Gastroesophageal sphincter (tissue), 3 donors: ENCODE measurements around the gene LIPN.

Experiments used
- EP300 ChIP-seq: sonication (generic); formaldehyde crosslinking; IDR thresholded peaks from one replicate; pipeline ENCODE4 v1.6.1; 2017; ENCODE audit warnings: antibody characterized with exemption, mild to moderate bottlenecking
- POLR2A ChIP-seq, 2 donors: fragments of 450-650 bp; IDR thresholded peaks; one replicate each; pipeline ENCODE4 v1.6.1; 2017; ENCODE audit warnings: antibody characterized with exemption in 2 of 2, mild to moderate bottlenecking in 2 of 2, moderate library complexity in 1 of 2
- TF ChIP-seq, protein P1 (sequence below), 4 experiments: fragments of 200-600 bp in 2 of 4; fragments of 450-650 bp in 2 of 4; sonication (generic) in 1 of 4; IDR thresholded peaks; one replicate each; pipeline ENCODE4 v1.5.1; 2017 to 2019; ENCODE audit warnings: antibody characterized with exemption in 4 of 4, mild to moderate bottlenecking in 2 of 4, moderate library complexity in 2 of 4

- TF ChIP-seq, protein P1, sequence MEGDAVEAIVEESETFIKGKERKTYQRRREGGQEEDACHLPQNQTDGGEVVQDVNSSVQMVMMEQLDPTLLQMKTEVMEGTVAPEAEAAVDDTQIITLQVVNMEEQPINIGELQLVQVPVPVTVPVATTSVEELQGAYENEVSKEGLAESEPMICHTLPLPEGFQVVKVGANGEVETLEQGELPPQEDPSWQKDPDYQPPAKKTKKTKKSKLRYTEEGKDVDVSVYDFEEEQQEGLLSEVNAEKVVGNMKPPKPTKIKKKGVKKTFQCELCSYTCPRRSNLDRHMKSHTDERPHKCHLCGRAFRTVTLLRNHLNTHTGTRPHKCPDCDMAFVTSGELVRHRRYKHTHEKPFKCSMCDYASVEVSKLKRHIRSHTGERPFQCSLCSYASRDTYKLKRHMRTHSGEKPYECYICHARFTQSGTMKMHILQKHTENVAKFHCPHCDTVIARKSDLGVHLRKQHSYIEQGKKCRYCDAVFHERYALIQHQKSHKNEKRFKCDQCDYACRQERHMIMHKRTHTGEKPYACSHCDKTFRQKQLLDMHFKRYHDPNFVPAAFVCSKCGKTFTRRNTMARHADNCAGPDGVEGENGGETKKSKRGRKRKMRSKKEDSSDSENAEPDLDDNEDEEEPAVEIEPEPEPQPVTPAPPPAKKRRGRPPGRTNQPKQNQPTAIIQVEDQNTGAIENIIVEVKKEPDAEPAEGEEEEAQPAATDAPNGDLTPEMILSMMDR (IDR thresholded peaks at IDR 0.05) = no peak
- TF ChIP-seq EP300 (no peak), POLR2A (IDR thresholded peaks at IDR 0.05) (no peak)
Observed at GRCh38 chr10:88769384-88769783, 9.6 kb downstream of the LIPN start.
